Breast epithelium (tissue), 4 donors: ENCODE results near the gene A2ML1. TPM values are rescaled to one million over a fixed set of nuclear protein-coding genes. Genes with fewer than 3 reads are reported as not detected.

Source experiments
- DNase-seq, 2 donors: peaks; one replicate each; pipeline ENCODE4 v3.0.0-alpha.2; 2019; ENCODE audit warnings: low spot score in 2 of 2
- H3K27ac ChIP-seq, 2 donors: fragments of 200-600 bp; sonication (generic) in 1 of 2; one replicate each; pipeline ENCODE4 v1.5.1; 2016 to 2019; ENCODE audit warnings: mild to moderate bottlenecking in 1 of 2
- H3K27me3 ChIP-seq, 2 donors: fragments of 200-600 bp; sonication (generic) in 1 of 2; one replicate each; pipeline versions ENCODE4 v1.5.1 to v1.6.0; 2017 to 2019; ENCODE audit warnings: control low read depth in 1 of 2, mild to moderate bottlenecking in 1 of 2
- H3K36me3 ChIP-seq: fragments of 200-600 bp; one replicate; pipeline ENCODE4 v1.5.1; 2019
- H3K4me1 ChIP-seq, 2 donors: fragments of 200-600 bp; sonication (generic); one replicate each; pipeline ENCODE4 v1.5.1; 2016 to 2019; ENCODE audit warnings: control low read depth in 1 of 2
- H3K4me3 ChIP-seq, 3 donors: fragments of 200-600 bp; sonication (generic); 1 replicate in 2 of 3; 2 replicates in 1 of 3; pipeline ENCODE4 v1.5.1; 2016 to 2019; ENCODE audit warnings: mild to moderate bottlenecking in 3 of 3, moderate library complexity in 2 of 3
- H3K9me3 ChIP-seq, 2 donors: fragments of 200-600 bp; sonication (generic) in 1 of 2; one replicate each; pipeline ENCODE4 v1.5.1; 2016 to 2019; ENCODE audit warnings: control low read depth in 1 of 2
- CTCF ChIP-seq, 3 donors: fragments of 450-650 bp; IDR thresholded peaks; one replicate each; pipeline ENCODE4 v1.5.1; 2016 to 2017; ENCODE audit warnings: antibody characterized with exemption in 3 of 3, mild to moderate bottlenecking in 3 of 3, moderate library complexity in 3 of 3
- POLR2A ChIP-seq: fragments of 450-650 bp; IDR thresholded peaks from one replicate; pipeline ENCODE4 v1.6.1; 2016; ENCODE audit warnings: antibody characterized with exemption, mild to moderate bottlenecking, moderate library complexity
- POLR2AphosphoS5 ChIP-seq, 3 donors: sonication (generic); formaldehyde crosslinking; IDR thresholded peaks; one replicate each; pipeline ENCODE4 v1.6.1; 2017; ENCODE audit warnings: antibody characterized with exemption in 3 of 3
- intact Hi-C: fragments of 100-400 bp; cut with DNase I; formaldehyde crosslinking; loops from one replicate; pipeline ENCODE4 v1.15.1; 2023; ENCODE audit warnings: low total_unique reads
- total RNA-seq, 3 donors: library from RNA; depleted of rRNA; stranded (reverse); fragments of >200 nt; gene quantifications; one replicate each; pipeline ENCODE4 v1.1.0, GENCODE V29; 2016

The A2ML1 gene
- total RNA-seq, 3 donors from 2014 or later = 0.33 to 1.2 TPM; not detected in 1

GRCh38 chr12:8829125-8829518, 6.7 kb downstream of the A2ML1 start:
- DNase-seq = no peak
- no peaks in the 10 kb centered on the region for H3K36me3 ChIP-seq
- intact Hi-C loops = no loop called here
- no peak for TF ChIP-seq POLR2AphosphoS5 (IDR thresholded peaks at IDR 0.05)
- no peak for TF ChIP-seq POLR2A
- TF ChIP-seq CTCF (IDR thresholded peaks at IDR 0.05) = no peak
- H3K27ac ChIP-seq = no peak overlapping the region
- no peaks in the 10 kb centered on the region for H3K4me1 ChIP-seq
- no peaks in the 10 kb centered on the region for H3K27me3 ChIP-seq
- H3K9me3 ChIP-seq = no peaks in the 10 kb centered on the region
- no peak overlapping the region for H3K4me3 ChIP-seq

GRCh38 chr12:8829621-8830020, 7.2 kb downstream of the A2ML1 start:
- Histone ChIP-seq H3K4me1 (no peaks in the 10 kb centered on the region), H3K27ac (no peak overlapping the region), H3K27me3 (no peaks in the 10 kb centered on the region), H3K36me3 (no peaks in the 10 kb centered on the region), H3K9me3 (no peaks in the 10 kb centered on the region), H3K4me3 (no peak overlapping the region)
- no peak for DNase-seq
- TF ChIP-seq POLR2A (no peak), POLR2AphosphoS5 (IDR thresholded peaks at IDR 0.05) (no peak), CTCF (IDR thresholded peaks at IDR 0.05) (no peak)
- intact Hi-C loops = no loop called here

- DNase-seq = no peak
- Histone ChIP-seq H3K4me1 (no peaks in the 10 kb centered on the region), H3K9me3 (no peaks in the 10 kb centered on the region), H3K4me3 (no peak overlapping the region), H3K36me3 (no peaks in the 10 kb centered on the region), H3K27me3 (no peaks in the 10 kb centered on the region), H3K27ac (no peak overlapping the region)
- intact Hi-C loops = no loop called here
- no peak for TF ChIP-seq POLR2AphosphoS5 (IDR thresholded peaks at IDR 0.05)
- TF ChIP-seq CTCF (IDR thresholded peaks at IDR 0.05) = no peak
- no peak for TF ChIP-seq POLR2A
Measured at GRCh38 chr12:8831116-8831515, 8.7 kb downstream of the A2ML1 start.

- Histone ChIP-seq H3K27me3 (no peaks in the 10 kb centered on the region), H3K27ac (no peak overlapping the region), H3K4me1 (no peaks in the 10 kb centered on the region), H3K9me3 (no peaks in the 10 kb centered on the region), H3K36me3 (no peaks in the 10 kb centered on the region), H3K4me3 (no peak overlapping the region)
- TF ChIP-seq POLR2A (no peak), CTCF (IDR thresholded peaks at IDR 0.05) (no peak), POLR2AphosphoS5 (IDR thresholded peaks at IDR 0.05) (no peak)
- no peak for DNase-seq
- intact Hi-C loops = no loop called here
Measured at GRCh38 chr12:8832500-8832899, 10.1 kb downstream of the A2ML1 start.

- H3K27ac ChIP-seq = no peak overlapping the region
- H3K36me3 ChIP-seq = no peaks in the 10 kb centered on the region
- DNase-seq = no peak
- H3K27me3 ChIP-seq = no peaks in the 10 kb centered on the region
- H3K4me1 ChIP-seq = no peaks in the 10 kb centered on the region
- TF ChIP-seq POLR2A = no peak
- no peak for TF ChIP-seq POLR2AphosphoS5 (IDR thresholded peaks at IDR 0.05)
- no peak for TF ChIP-seq CTCF (IDR thresholded peaks at IDR 0.05)
- intact Hi-C loops = no loop called here
- H3K9me3 ChIP-seq = no peaks in the 10 kb centered on the region
- H3K4me3 ChIP-seq = no peak overlapping the region
Measured at GRCh38 chr12:8834230-8834629, 11.8 kb downstream of the A2ML1 start.
